ENCODE measurements around the gene ANAPC13. TPM values are rescaled to one million over a fixed set of nuclear protein-coding genes. Genes with fewer than 3 reads are reported as not detected.

ANAPC13 gene
- total RNA-seq, 1 experiment from 2014 or later, result 35.7 TPM

GRCh38 chr3:134464064-134464688 lies 21.6 kb downstream of the ANAPC13 start:
- no peak overlapping the region for H2AFZ ChIP-seq (ENCODE audit: low read depth, low read length, poor library complexity, severe bottlenecking)
- ChIA-PET POLR2A (no interaction called here), RAD21 (ENCODE audit: low non-redundant PET in 1 of 2, low total read pairs in 2 of 2, uncharacterized antibody in 2 of 2, unreplicated experiment in 2 of 2) (no interaction called here), CTCF (no interaction called here)
- no peak overlapping the region for H3K27ac ChIP-seq (ENCODE audit: low read depth, low read length)
- no peaks in the 10 kb centered on the region for H3K9me3 ChIP-seq (ENCODE audit: control insufficient read depth in 1 of 2, insufficient read depth in 1 of 2, low read depth in 1 of 2, low read length in 2 of 2)
- H3K27me3 ChIP-seq (ENCODE audit: insufficient read depth, low read length), result no peaks in the 10 kb centered on the region
- no peak for TF ChIP-seq EGR1 (IDR thresholded peaks at IDR 0.05; ENCODE audit: low read depth)
- no peak for TF ChIP-seq RAD21 (IDR thresholded peaks at IDR 0.05; ENCODE audit: low read depth)
- no peak for TF ChIP-seq YY1 (IDR thresholded peaks at IDR 0.05; ENCODE audit: extremely low read depth, insufficient replicate concordance, low read depth, low read length)
- no peak for TF ChIP-seq POLR2A (IDR thresholded peaks at IDR 0.05; ENCODE audit: borderline replicate concordance, extremely low read depth, insufficient read depth, insufficient read length)
- no peak overlapping the region for H3K4me3 ChIP-seq (replicated peaks in 1 of 2; ENCODE audit: low read depth in 1 of 2, low read length in 2 of 2)
- no peaks in the 10 kb centered on the region for H3K79me2 ChIP-seq (ENCODE audit: insufficient read depth, low read length)
- H4K20me1 ChIP-seq (ENCODE audit: insufficient read depth), result no peaks in the 10 kb centered on the region
- DNase-seq (ENCODE audit: low read depth, low spot score) (no peak), ATAC-seq (no peak)
- no peaks in the 10 kb centered on the region for H3K4me1 ChIP-seq (ENCODE audit: control insufficient read depth in 1 of 2, insufficient read depth in 2 of 2, low read length in 2 of 2)
- intact Hi-C loops (cut with micrococcal nuclease), result no loop called here
- no TSS peak for BruUV-seq (replicated peaks)
- no peaks in the 10 kb centered on the region for H3K9me2 ChIP-seq (ENCODE audit: insufficient read depth)
- H3K4me2 ChIP-seq (ENCODE audit: low read length), result no peak overlapping the region
- no peaks in the 10 kb centered on the region for H3K36me3 ChIP-seq (ENCODE audit: control insufficient read depth in 1 of 2, insufficient read depth in 2 of 2, low read length in 2 of 2)
- H3K9ac ChIP-seq (ENCODE audit: low read length), result no peak overlapping the region

- Histone ChIP-seq H3K9me3 (ENCODE audit: control insufficient read depth in 1 of 2, insufficient read depth in 1 of 2, low read depth in 1 of 2, low read length in 2 of 2) (no peaks in the 10 kb centered on the region), H3K9me2 (ENCODE audit: insufficient read depth) (no peaks in the 10 kb centered on the region), H3K27me3 (ENCODE audit: insufficient read depth, low read length) (no peaks in the 10 kb centered on the region), H3K36me3 (ENCODE audit: control insufficient read depth in 1 of 2, insufficient read depth in 2 of 2, low read length in 2 of 2) (no peaks in the 10 kb centered on the region), H3K79me2 (ENCODE audit: insufficient read depth, low read length) (no peaks in the 10 kb centered on the region), H3K4me3 (replicated peaks in 1 of 2; ENCODE audit: low read depth in 1 of 2, low read length in 2 of 2) (no peak overlapping the region), H3K4me2 (ENCODE audit: low read length) (no peak overlapping the region), H2AFZ (ENCODE audit: low read depth, low read length, poor library complexity, severe bottlenecking) (no peak overlapping the region), H3K27ac (ENCODE audit: low read depth, low read length) (no peak overlapping the region), H3K4me1 (ENCODE audit: control insufficient read depth in 1 of 2, insufficient read depth in 2 of 2, low read length in 2 of 2) (no peaks in the 10 kb centered on the region), H3K9ac (ENCODE audit: low read length) (no peak overlapping the region), H4K20me1 (ENCODE audit: insufficient read depth) (no peaks in the 10 kb centered on the region)
- ChIA-PET CTCF (no interaction called here), POLR2A (no interaction called here), RAD21 (ENCODE audit: low non-redundant PET in 1 of 2, low total read pairs in 2 of 2, uncharacterized antibody in 2 of 2, unreplicated experiment in 2 of 2) (no interaction called here)
- intact Hi-C loops (cut with micrococcal nuclease), result no loop called here
- ATAC-seq, result no peak
- BruUV-seq (replicated peaks), result no TSS peak
- DNase-seq (ENCODE audit: low read depth, low spot score), result no peak
- no peak for TF ChIP-seq POLR2AphosphoS5 (IDR thresholded peaks at IDR 0.05; ENCODE audit: low read depth, low read length)
- no peak for TF ChIP-seq SIN3A (IDR thresholded peaks at IDR 0.05; ENCODE audit: low read depth)
- TF ChIP-seq ZBTB33 (IDR thresholded peaks at IDR 0.05; ENCODE audit: extremely low read depth, insufficient replicate concordance, low read length), result no peak
- TF ChIP-seq CBX3 (IDR thresholded peaks at IDR 0.05; ENCODE audit: low read depth), result no peak
- no peak for TF ChIP-seq TCF7L2 (IDR thresholded peaks at IDR 0.05; ENCODE audit: borderline replicate concordance, extremely low read depth, insufficient read depth, insufficient read length)
- no peak for TF ChIP-seq ZFX (IDR thresholded peaks at IDR 0.05)
- TF ChIP-seq, protein P1, sequence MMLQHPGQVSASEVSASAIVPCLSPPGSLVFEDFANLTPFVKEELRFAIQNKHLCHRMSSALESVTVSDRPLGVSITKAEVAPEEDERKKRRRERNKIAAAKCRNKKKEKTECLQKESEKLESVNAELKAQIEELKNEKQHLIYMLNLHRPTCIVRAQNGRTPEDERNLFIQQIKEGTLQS (IDR thresholded peaks at IDR 0.05), result no peak
- TF ChIP-seq YY1 (IDR thresholded peaks at IDR 0.05; ENCODE audit: extremely low read depth, insufficient replicate concordance, low read depth, low read length), result no peak
- TF ChIP-seq CEBPB (IDR thresholded peaks at IDR 0.05; ENCODE audit: low read depth), result no peak
- no peak for TF ChIP-seq CTCF (IDR thresholded peaks at IDR 0.05 in 2 of 3, conservative IDR thresholded peaks at IDR 0.05 in 1 of 3; ENCODE audit: borderline replicate concordance in 1 of 3, insufficient read depth in 1 of 3, low read depth in 2 of 3, low read length in 2 of 3)
- no peak for TF ChIP-seq EGR1 (IDR thresholded peaks at IDR 0.05; ENCODE audit: low read depth)
- no peak for TF ChIP-seq SP1 (IDR thresholded peaks at IDR 0.05; ENCODE audit: low read depth)
- no peak for TF ChIP-seq ELF1 (IDR thresholded peaks at IDR 0.05; ENCODE audit: borderline replicate concordance, low read depth)
- no peak for TF ChIP-seq MAX (IDR thresholded peaks at IDR 0.05)
- TF ChIP-seq EZH2 (IDR thresholded peaks at IDR 0.05), result no peak
Measured at GRCh38 chr3:134463676-134464063, 22.1 kb downstream of the ANAPC13 start.

Measured in HCT116 (cell line).